ENCODE results near the gene LIMK1.
"Not testable (repeated sequence)": the region's sequence is repeated elsewhere in the genome, so short reads cannot be mapped to it uniquely, and the experiment has no call there.

Gene LIMK1

GRCh38 chr7:74083117-74083876 lies at the start of gene LIMK1:
TSS of gene LIMK1 (plus strand) at chr7:74083804. CDS start at chr7:74083991, 187 bp downstream.
- peak; percentile 77 for DNase-seq (ENCODE audit: low read depth)

- no peak for DNase-seq (ENCODE audit: low read depth)
Observed at GRCh38 chr7:74037609-74038008, 46.0 kb upstream of the LIMK1 start.

- no peak for DNase-seq (ENCODE audit: low read depth)
Observed at GRCh38 chr7:74038194-74038961, 45.2 kb upstream of the LIMK1 start.

GRCh38 chr7:74039337-74039736 lies 44.3 kb upstream of the LIMK1 start:
- no peak for DNase-seq (ENCODE audit: low read depth)

- DNase-seq (ENCODE audit: low read depth) = no peak
Observed at GRCh38 chr7:74040101-74040790, 43.4 kb upstream of the LIMK1 start.

GRCh38 chr7:74040791-74041520 lies 42.6 kb upstream of the LIMK1 start:
- DNase-seq (ENCODE audit: low read depth) = no peak

GRCh38 chr7:74042746-74043522 lies 40.7 kb upstream of the LIMK1 start:
- no peak for DNase-seq (ENCODE audit: low read depth)

- DNase-seq (ENCODE audit: low read depth) = no peak
Observed at GRCh38 chr7:74043523-74043951, 40.1 kb upstream of the LIMK1 start.

GRCh38 chr7:74044366-74045350 lies 38.9 kb upstream of the LIMK1 start:
- DNase-seq (ENCODE audit: low read depth) = no peak

- not testable (repeated sequence) for DNase-seq (ENCODE audit: low read depth)
Observed at GRCh38 chr7:74046581-74046980, 37.0 kb upstream of the LIMK1 start.

GRCh38 chr7:74047804-74048380 lies 35.7 kb upstream of the LIMK1 start:
- no peak for DNase-seq (ENCODE audit: low read depth)

- DNase-seq (ENCODE audit: low read depth) = no peak
Observed at GRCh38 chr7:74048999-74049599, 34.5 kb upstream of the LIMK1 start.

GRCh38 chr7:74049997-74050798 lies 33.4 kb upstream of the LIMK1 start:
- no peak for DNase-seq (ENCODE audit: low read depth)

GRCh38 chr7:74051193-74051592 lies 32.4 kb upstream of the LIMK1 start:
- DNase-seq (ENCODE audit: low read depth) = no peak

- no peak for DNase-seq (ENCODE audit: low read depth)
Observed at GRCh38 chr7:74051629-74052410, 31.8 kb upstream of the LIMK1 start.

GRCh38 chr7:74052628-74053027 lies 31.0 kb upstream of the LIMK1 start:
- no peak for DNase-seq (ENCODE audit: low read depth)

GRCh38 chr7:74053589-74054186 lies 29.9 kb upstream of the LIMK1 start:
- DNase-seq (ENCODE audit: low read depth) = no peak

All from activated T-cell treated with anti-CD3 and anti-CD28 coated beads for 24 hours (primary cell).